GM21528 (cell line): Measurements from ENCODE around the gene DDX59.

Source experiments
- ATAC-seq: cut with Tn5 transposase; IDR thresholded peaks from one replicate; pipeline ENCODE4 v1.9.1; 2021; ENCODE audit warnings: mild to moderate bottlenecking, moderate library complexity; ENCODE audit not compliant: unreplicated experiment, low FRiP score

DDX59 gene

DNA sequence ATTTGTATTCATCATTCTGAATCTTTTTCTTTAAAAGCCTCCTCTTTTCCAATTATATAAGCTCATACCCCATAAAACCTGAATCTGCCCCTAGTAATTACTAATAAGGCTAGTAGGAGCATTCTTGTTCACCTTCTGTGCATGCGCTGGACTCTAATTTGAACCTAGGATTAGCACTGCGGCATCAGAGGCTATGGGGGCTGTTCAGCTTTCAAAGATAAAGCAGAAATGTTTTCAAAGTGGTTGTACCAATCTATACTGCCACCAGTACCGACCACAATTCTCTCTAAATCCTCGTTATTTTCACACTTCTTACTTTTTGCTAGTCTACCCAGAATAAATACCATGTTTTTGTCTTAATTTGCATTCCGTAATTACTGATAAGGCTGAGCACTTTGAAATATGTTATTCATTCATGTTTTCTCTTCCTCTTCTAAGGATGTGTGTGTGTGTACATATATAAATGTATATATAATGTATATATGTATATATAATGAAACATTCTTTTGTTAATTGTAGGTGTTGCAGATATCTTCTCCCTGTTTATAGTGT lies 1.6 kb upstream of the DDX59 start:
- no peak for ATAC-seq

DNA sequence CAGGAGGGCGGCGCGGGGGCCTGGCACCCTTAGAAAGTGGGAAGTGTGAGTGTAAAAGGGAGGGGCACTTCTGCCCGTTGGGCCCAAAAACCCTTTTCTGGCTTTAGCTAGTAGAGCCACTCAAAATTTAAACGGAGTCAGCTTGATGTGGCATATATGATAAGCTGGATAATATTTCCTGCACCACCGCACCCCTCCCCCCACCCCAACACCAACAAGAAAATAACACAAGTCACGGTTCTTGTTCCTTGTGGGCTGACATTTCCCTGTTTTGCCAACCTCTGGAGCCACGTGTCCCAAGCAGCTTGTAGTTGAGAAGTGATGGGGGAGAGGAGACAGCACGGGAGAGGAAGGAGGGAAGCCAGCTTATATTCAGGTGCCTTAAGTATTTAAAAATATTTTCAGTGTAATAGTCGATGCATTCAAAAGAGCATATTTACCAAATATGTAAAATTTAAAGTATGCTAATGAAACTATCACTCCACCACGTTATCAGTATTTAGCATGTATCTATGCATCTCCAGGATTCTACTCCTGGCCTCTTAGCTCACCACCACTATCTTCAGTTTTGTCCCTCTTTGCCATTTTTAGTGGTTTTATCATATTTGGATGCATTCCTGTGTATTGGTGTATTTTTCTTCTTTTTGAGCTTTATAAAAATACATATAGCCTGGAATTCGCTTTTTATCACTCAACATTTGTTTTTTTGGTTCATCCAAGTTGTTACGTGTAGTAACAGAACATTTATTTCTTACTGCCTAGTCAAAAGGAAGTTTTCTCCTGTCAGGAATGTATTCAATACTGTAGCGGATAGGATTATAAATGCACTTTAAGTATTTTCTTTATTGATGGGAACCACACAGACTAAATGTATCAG lies 773 bp upstream of the DDX59 start:
- peak; percentile 25 for ATAC-seq

- no peak for ATAC-seq
Measured at GRCh38 chr1:200668514-200669313, 993 bp downstream of the DDX59 start.

- ATAC-seq: no peak
Measured at GRCh38 chr1:200666309-200666708, 3.4 kb downstream of the DDX59 start.

DNA sequence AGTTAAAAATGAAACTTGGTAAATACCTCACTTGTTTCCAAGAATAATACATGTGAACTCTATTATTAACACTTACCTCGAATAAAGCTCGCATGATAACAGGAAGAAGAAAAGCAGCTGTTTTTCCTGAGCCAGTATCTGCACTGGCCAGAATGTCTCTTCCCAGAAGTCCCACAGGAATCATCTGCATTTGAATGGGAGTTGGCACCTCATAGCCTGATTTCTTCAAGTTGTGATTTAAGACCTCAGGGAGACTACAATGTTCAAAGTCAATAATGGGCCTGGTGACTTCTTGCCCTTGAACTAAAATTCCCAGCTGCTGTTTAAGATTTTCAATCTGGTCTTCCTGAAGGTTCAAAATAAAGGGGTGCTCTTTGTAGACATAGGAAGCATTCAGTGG lies 3.8 kb downstream of the DDX59 start:
- no peak for ATAC-seq

- no peak for ATAC-seq
Measured at GRCh38 chr1:200660719-200661118, 9.0 kb downstream of the DDX59 start.

DNA sequence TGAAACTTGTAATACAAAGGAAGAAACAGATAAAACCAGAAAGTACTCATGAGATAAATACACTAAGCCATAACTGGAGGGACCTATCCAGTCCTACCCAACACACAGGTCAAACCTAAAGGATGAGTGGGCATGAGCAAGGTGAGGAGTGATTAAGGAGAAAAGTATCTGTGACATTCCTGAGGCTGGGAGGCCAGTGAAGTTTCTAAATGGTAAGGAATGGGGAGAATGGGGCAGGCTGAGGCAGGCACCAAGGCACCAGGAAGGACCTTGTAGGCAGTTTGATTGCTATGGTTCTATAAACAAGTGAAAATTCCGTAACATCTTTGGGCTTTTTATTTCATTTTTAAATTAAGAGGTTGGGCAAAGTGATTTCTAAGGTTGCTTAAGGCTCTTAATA lies 10.4 kb downstream of the DDX59 start:
- no peak for ATAC-seq

DNA sequence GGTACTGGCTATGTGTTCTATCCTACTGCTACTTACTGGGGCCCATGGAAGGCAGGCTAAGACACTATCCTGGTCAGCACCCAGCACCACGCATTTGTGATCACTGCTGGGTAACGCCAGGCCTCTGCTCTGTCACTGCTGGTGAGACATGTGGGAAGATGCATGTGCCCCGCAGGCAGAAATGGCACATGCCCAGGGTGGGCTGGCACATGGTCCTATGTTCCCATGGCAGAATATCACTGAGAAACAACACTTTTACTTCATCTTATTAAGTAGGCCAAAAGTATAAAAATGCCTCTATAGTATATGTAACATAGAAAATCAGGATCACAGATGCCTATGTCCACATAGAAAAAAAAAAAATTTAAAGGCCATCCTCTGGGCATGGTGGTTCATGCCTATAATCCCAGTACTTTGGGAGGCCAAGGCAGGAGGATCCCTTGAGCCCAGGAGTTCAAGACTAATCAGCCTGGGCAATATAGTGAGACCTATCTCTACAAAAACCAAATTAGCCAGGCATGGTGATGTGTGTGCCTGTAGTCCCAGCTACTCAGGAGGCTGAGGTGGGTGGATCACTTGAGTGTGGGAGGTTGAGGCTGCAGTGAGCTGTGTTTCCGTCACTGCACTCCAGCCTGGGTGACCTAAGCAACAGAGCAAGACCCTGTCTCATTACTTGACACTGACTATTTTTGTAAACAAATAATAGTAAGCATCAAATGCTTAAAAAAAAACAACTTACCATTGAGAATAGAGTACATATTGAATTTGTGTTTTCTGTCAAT lies 11.5 kb downstream of the DDX59 start:
- no peak for ATAC-seq

DNA sequence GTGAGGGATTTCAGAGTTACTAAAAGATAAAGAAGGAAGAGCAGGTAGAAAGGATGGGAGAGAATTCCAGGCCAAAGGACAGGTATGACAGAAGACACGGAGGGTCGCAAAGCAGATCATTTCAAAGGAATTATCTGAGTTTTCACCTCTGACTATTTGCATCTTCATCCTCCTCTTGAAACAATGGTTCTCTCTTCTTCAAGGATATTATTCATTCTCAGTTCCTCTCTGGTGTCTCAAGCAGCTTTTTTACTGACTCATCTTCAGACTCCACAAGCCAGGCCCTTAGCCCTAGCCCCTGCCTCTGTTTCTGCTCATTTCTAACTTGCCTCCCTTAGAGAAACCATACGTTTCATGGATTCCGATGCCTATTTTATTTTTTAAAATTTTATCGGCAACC lies 15.0 kb downstream of the DDX59 start:
- peak; percentile 92 for ATAC-seq

DNA sequence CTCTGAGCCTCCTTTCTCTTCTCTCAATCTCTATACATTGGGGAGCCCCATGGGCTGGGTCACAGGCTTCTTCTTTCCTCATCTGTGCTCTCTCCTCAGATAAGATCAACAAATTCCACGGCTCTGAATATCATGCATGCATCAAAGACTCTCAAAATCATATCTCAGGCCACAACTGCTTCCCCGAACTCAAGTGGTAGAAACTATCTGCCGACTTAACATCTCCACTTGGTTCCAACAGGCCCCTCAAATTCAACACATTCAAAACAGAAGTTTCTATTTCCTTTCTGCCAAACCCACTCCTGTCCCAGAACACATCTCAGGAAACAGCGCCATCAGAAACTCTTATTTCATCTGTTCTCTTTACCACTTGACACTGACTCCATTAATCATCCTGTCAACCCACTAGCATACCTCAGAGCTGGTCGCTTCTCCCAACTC lies 16.7 kb downstream of the DDX59 start:
- peak; percentile 47 for ATAC-seq

DNA sequence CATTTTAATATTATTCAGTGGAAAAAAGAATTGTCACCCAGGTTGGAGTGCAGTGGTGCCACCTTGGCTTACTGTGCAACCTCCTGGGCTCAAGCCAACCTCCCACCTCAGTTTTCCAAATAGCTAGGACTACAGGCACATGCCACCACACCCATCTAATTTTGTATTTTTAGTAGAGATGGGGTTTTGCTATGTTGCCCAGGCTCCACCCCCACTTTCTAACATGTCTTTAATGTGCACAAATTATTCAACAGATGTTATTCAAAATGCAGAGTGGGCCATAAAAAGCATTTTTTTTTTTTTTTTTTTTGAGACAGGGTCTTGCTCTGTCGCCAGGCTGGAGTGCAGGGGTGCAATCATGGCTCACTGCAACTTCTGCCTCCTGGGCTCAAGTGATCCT lies 17.3 kb downstream of the DDX59 start:
- ATAC-seq: no peak

GRCh38 chr1:200646515-200646914 lies 23.2 kb downstream of the DDX59 start:
- ATAC-seq: no peak

DNA sequence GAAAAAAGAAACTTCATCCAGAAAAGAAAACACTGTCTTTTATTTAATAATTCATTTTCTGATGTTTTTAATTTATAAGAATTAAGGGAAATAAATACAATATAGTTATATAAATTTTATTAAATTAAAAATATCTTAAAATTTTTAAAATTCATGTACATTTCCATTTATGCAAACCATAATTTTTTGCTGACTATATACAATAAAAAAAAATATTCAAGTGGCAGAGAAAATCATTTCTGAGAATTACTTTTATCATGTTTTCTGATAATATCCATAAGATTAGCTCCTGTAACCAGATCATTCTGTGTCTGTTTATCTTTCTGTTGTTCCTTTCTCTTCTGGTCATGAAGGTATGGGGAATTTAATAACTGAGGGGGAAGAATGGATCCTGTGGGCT lies 25.7 kb downstream of the DDX59 start:
- ATAC-seq: no peak

DNA sequence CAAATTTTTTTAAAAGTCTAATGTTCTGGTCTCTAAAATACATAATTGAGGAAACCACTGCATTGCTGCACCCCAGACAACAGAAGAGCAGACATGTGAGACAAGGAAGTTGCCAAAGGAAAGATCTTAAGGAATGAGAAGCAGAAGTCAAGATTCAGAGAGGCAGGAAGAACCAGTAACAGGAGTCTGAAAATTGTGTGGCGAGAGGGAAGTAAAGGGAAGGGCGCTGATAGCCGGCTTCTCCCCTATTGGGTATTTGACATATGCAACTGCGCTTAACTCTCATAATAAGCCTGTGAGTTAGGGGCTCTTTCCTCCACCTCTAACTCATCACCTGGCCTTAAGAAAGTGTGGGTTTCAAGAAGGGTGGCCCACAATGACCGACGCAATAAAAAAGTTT lies 27.2 kb downstream of the DDX59 start:
- no peak for ATAC-seq

DNA sequence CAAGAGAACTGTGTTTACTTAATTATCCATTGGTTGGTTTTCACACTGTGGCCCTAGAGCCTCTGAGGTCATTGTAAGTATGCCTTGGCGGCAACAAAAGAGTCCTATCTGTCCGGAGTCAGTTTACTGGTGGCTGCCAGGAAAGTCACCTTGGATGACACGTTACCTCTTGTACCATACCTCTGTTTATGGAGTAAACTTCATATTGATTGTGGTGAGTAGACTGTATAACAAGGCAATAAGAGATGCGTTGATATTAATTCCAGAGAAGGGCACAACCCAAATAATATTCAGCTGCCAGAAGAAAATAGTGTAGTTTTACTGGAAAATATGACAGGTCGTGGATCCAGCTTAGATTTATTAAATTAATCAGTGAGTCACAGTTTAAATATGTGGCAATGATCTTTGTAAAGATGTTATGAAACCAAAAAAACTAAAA lies 28.7 kb downstream of the DDX59 start:
- no peak for ATAC-seq

DNA sequence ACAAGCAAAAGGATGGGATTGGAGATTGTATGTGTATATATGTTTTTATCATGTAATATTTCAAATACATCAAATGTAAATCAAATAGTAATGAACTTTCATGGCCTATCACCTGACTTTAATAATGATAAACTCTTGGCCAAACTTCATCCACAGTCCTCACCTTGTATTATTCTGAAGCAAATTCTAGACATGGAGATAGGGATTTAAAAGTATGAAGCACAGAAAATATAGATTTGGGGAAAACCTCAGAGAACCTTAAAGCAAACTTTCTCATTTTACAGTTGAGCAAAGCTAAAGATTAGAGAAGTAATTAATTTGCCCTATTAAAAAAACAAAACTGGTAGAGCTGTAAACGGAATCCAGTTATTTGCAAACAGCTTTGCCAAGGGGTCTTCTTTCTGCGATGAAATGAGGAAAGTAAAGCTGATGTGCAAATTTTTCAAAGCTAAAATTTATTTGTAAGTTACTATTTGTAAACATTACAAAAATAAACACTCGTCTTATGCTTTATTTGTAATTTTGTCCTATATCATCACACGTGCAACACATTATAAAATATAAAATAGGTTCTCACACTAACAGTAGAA lies 29.2 kb downstream of the DDX59 start:
- no peak for ATAC-seq

DNA sequence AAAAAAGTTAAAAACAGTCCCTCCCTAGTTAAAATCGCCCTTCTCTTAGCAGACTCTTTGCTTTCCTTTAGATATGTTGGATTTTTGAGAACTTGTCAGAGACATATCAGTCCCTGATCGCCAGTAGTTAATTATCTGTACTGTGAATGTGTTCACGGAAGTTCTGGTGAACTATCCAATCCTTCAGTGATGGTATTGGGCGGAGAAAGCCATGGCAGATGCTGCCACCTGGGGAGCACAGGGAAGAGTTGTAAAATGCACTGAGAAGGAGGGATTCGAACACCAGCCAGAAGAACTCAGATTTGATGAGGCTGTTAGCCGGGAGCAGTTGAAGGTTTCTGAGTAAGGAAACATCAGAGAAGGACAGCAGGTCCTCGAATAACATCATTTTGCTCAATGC lies 31.6 kb downstream of the DDX59 start:
- no peak for ATAC-seq

GRCh38 chr1:200636681-200637080 lies 33.0 kb downstream of the DDX59 start:
- ATAC-seq: no peak

DNA sequence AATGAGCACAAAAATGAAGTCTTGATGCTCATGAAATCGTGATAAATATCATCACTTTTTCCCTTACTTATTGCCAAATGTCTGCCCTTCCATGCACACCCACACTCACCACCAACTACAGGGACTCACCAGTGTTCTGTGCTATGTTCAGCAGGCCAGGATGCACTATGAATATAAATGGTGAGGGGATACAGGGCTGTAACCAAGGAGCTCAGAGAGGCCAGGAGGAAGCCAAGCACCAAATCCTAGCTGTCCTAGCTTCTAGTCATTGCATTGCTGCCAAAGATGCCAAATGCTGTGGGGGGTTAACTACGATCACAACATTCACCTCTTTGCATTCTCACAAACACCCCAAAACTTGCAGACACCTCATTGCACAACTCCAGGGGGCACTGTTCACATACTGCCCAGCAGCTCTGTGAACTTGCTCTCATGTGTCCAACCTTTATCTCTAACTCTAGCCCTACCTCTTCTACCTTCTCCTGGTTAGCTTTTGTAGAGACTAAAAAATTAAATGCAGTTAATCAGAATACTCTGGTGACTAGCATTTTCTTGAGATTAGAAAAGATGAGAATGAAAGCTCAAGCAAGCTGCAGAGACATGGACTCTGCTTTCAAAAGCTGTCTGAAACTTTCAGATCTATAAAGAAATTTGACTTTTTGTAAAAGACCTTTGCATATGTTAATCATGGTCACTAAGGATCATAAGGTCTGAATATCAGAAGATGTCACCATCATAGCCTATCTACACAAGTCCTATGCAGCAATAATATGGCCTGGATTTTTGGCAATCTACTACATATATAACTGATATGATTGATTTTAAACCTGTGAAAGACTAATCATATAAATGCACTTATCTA lies 35.2 kb downstream of the DDX59 start:
- ATAC-seq: peak; percentile 53
